Measurements from ENCODE around the gene FAM200A.

DNA sequence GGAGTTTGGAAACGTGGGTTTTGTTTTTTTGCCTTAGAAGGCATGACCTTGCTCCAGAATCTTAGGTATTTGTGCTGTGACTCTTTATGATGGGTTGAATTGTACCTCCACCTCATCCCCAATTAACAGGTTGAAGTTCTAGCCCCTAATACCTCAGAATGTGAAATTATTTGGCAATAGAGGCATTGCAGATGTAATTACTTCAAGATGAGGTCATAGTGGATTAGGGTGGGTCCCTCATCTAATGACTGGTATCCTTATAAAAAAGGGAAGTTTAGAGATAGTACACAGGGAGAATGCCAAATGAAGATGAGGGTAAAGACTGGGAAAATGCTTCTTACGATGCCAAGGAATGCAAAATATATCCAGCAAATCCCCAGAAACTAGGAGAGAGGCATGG, 3.0 kb upstream of the FAM200A start:
- TF ChIP-seq JUND (IDR thresholded peaks at IDR 0.05; ENCODE audit: low read length) (no peak), PHF8 (conservative IDR thresholded peaks at IDR 0.05; ENCODE audit: low read depth, low read length) (no peak), POLR2A (IDR thresholded peaks at IDR 0.05; ENCODE audit: control extremely low read depth in 1 of 2, low read depth in 2 of 2, low read length in 2 of 2) (no peak), SIN3A (conservative IDR thresholded peaks at IDR 0.05 in 1 of 2, IDR thresholded peaks at IDR 0.05 in 1 of 2; ENCODE audit: low read depth in 1 of 2, low read length in 2 of 2) (no peak), EZH2 (IDR thresholded peaks at IDR 0.05; ENCODE audit: low read depth, low read length, severe bottlenecking) (no peak), CTCF (IDR thresholded peaks at IDR 0.05; ENCODE audit: control extremely low read depth in 1 of 3, insufficient read depth in 1 of 3, low read depth in 1 of 3, low read length in 3 of 3) (no peak)

All from H1 (cell line).